Measurements from ENCODE around the gene KPNA5. TPM values are rescaled to one million over a fixed set of nuclear protein-coding genes. Genes with fewer than 3 reads are reported as not detected.

Gene KPNA5
- total RNA-seq: 1 to 10 TPM; 4.3 to 6.9 TPM

DNA sequence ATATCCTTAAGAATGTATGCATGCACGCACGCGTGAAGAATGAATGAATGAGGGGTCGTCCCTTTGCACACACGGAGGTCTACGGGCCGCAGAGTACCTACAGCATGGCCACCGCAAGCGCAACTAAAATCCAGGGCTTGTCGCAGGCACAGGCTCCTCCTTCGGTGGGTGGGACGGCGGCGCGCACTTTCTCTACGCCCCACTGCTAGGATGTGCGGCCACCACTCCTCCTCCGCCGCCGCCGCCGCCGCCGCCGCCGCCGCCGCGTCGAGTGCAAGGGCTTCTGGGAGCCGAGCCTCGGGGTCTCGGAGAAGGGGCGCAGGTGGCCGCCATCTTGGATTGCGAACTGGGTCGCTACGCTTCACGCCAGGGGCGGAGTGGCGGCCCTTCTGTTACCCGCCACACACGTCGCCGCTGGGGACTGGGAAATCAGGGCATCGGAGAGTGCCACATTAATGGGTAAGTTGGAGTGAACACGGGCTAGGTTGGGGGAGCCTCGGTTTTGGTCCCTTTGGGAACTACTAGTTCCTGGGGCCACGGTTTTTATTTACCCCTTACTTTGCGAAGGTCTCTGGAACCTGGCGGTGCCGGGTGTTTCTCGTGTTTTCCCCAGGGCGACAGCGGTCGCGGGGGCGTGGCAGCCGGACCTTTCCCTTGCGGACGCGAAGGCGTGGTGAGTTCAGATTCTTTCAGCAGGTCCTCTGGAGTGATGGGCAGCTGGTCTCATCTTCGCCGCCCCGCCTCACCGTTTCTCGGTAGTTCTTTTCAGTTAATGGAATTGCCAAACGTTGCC, at the start of gene KPNA5:
Gene KPNA5 (plus strand): TSS at position 332 of the 793 bp plus-strand sequence. CDS start 124 bp downstream, at position 456.

DNA sequence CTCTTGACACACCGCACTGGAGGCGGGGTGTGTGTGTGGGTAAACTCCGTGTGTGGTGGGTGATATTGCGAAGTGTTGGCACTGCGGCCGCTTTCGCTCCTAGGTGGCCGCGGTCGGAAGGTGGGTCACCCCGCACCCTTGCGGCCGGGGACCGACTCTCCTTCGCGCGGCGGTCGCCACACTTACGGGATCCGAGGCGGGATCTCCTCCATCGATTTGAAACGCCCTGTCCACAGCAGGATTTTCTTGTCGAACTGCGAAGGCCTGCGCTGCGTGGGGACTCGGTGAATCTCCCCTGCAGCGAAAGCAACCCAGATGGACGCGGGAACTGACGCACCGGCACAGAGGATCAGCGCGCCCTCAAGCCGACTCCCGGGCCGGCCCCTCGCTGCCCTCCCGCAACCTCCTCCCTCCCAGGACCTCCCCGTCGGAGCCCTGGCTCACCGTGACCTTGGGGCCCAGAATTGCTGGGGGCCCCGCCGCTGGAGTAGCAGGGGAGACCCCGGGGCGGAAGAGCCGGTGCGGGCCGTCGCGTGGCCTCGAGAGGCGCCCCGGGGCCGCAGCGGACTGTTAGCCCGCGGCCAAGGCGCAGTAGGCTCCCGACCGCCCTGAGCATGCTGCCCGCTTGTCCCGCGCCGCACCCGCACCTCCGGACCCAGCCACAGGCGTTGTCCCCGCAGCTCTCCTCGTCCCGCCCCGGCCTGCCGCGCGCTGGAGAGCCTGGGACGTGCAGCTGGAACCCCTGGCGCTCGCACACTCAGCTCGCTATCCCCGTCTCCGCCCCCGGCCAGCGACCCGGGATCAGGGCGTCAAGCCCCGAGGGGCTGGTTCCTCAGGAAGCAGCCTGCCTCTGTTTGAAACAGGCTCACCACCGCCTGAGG, 84.2 kb downstream of the KPNA5 start, which contains the start of gene FAM162B:
Gene FAM162B (minus strand): TSS at position 759 of the 881 bp plus-strand sequence. CDS start 143 bp downstream, at position 616.

Other genes with a start within 250 kb of the KPNA5 start
- gene CALHM6, start 219.8 kb upstream of the KPNA5 start, total RNA-seq: under 1 TPM; 0.34 to 1.00 TPM
- under 1 TPM; 0.34 to 0.67 TPM for gene CALHM5, start 169.6 kb upstream of the KPNA5 start, total RNA-seq
- gene TRAPPC3L, start 135.5 kb upstream of the KPNA5 start, total RNA-seq: under 1 TPM in 1 of 2 donors, not detected in 1; under 0.01 TPM
- gene CALHM4, start 127.5 kb upstream of the KPNA5 start, total RNA-seq: under 1 TPM in 1 of 2 donors, not detected in 1; under 0.01 TPM
- 10 to 100 TPM; 26.5 to 31.6 TPM for gene RWDD1, start 109.7 kb upstream of the KPNA5 start, total RNA-seq
- under 1 TPM; under 0.01 to 0.34 TPM for gene RSPH4A, start 64.7 kb upstream of the KPNA5 start, total RNA-seq
- gene ZUP1, start 12.4 kb upstream of the KPNA5 start, total RNA-seq: 10 to 100 TPM; 11.7 to 15.7 TPM
- under 1 TPM in 1 of 2 donors, not detected in 1; under 0.01 TPM for gene FAM162B, start 84.5 kb downstream of the KPNA5 start, total RNA-seq
- not detected for gene GPRC6A, start 147.9 kb downstream of the KPNA5 start, total RNA-seq
- not detected for gene RFX6, start 196.0 kb downstream of the KPNA5 start, total RNA-seq